EL (cell line): ENCODE results near the gene NLRP11.
"Not testable (repeated sequence)": the region's sequence is repeated elsewhere in the genome, so short reads cannot be mapped to it uniquely, and the experiment has no call there.

Experiments used
- DNase-seq: peaks from one replicate; pipeline ENCODE4 v3.0.0-alpha.2; 2016

NLRP11 gene

GRCh38 chr19:55769632-55770031 lies 62.2 kb downstream of the NLRP11 start:
- DNase-seq: not testable (repeated sequence)

GRCh38 chr19:55768818-55769217 lies 63.0 kb downstream of the NLRP11 start, which contains the start of gene RFPL4AL1:
Gene RFPL4AL1, plus strand, starts transcription at chr19:55769118. Its CDS starts 2,687 bp downstream, at chr19:55771805.
- DNase-seq: not testable (repeated sequence)

- no peak for DNase-seq
Measured at GRCh38 chr19:55766466-55766865, 65.3 kb downstream of the NLRP11 start.

- not testable (repeated sequence) for DNase-seq
Measured at GRCh38 chr19:55758797-55759196, 73.0 kb downstream of the NLRP11 start, which contains the start of gene RFPL4A. Gene RFPL4A, plus strand, starts transcription at chr19:55759097. Its CDS starts 2,704 bp downstream, at chr19:55761801.

GRCh38 chr19:55756808-55757207 lies 75.0 kb downstream of the NLRP11 start:
- DNase-seq: not testable (repeated sequence)

- no peak for DNase-seq
Measured at GRCh38 chr19:55753401-55753800, 78.4 kb downstream of the NLRP11 start.

- DNase-seq: no peak
Measured at GRCh38 chr19:55750715-55751114, 81.1 kb downstream of the NLRP11 start.

GRCh38 chr19:55738302-55738701 lies 93.5 kb downstream of the NLRP11 start, which contains the start of gene NLRP9:
Gene NLRP9, minus strand, starts transcription at chr19:55738402. Its CDS starts 28 bp downstream, at chr19:55738374.
- no peak for DNase-seq
